ENCODE data around the gene TM9SF4. TPM values are rescaled to one million over a fixed set of nuclear protein-coding genes. Genes with fewer than 3 reads are reported as not detected.
A peak's percentile ranks its signal among the peaks of the same experiment; 100 is the strongest.

Gene TM9SF4
- total RNA-seq, 4 donors from 2014 or later = 15.9 to 49.0 (median 28.1) TPM

DNA sequence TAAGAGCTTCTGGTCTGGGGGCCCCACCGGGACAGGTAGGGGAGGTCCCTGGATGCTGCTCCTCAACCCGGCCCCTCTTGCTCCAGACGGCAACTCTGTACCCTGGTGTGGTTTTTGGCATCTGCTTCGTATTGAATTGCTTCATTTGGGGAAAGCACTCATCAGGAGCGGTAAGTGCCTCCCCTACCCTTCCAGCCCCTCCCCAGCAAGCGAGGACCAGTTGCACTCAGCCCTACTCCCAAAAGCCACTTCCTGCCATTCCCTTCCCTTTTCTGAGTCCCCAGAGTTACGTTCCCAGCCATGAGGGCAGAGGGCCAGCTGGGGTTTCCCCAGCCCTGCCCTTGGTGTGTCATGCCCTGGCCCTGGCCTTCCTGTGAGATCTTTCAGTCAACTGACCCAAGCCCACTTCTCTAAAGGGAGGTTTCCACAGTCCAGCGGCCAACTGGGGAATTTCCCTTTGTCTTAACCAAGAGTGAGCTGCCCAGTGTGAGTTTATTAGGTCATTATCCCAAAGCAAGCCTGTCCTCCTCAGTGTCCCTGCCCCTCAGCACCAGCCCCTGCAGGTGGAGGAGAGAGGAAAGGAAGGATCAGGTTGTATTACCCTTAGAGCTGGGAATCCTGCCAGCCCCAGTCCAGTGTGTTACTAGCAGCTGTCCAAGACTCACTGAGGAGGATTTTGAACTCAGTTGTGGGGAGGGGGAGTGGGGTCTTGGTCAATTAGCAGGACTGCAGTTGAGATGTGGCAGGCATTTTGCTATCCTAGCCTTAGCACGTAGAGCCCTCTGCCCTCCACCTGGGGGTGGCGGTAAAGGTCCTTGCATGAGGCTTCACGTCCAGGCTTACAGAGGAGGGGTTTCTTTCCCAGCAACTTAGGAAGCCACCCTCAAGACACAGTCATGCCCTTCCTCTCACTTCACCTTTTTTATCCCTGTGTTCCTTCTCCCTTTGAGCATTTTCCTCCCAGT, 45.8 kb downstream of the TM9SF4 start:
- Histone ChIP-seq H3K4me1 (no peaks in the 10 kb centered on the region), H3K36me3 (no peaks in the 10 kb centered on the region), H3K27me3 (no peaks in the 10 kb centered on the region), H3K4me3 (no peak overlapping the region), H3K9me3 (no peaks in the 10 kb centered on the region), H3K27ac (no peak overlapping the region)
- TF ChIP-seq POLR2A (IDR thresholded peaks at IDR 0.05) = no peak
- peak; percentile 1 to 41 (median 30) for TF ChIP-seq CTCF (IDR thresholded peaks at IDR 0.05)
- intact Hi-C loops (cut with DNase I; ENCODE audit: low total_unique reads) = no loop called here
- peak; percentile 64 to 68 for DNase-seq

DNA sequence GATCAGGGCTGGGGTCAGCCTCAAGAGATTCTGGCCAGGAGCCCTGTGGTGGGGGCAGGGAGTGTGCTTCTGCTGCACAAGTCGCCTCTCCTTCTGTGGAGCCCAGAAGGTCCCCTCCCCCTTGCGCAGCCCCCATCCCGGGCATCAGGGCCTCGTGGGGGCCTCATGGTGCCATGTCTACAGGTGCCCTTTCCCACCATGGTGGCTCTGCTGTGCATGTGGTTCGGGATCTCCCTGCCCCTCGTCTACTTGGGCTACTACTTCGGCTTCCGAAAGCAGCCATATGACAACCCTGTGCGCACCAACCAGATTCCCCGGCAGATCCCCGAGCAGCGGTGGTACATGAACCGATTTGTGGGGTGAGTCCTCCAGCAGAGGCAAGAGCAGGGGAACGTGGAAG, 48.1 kb downstream of the TM9SF4 start:
- Histone ChIP-seq H3K36me3 (no peaks in the 10 kb centered on the region), H3K4me3 (no peak overlapping the region), H3K27me3 (no peaks in the 10 kb centered on the region), H3K9me3 (no peaks in the 10 kb centered on the region), H3K27ac (no peak overlapping the region), H3K4me1 (no peaks in the 10 kb centered on the region)
- no peak for DNase-seq
- intact Hi-C loops (cut with DNase I; ENCODE audit: low total_unique reads) = no loop called here
- TF ChIP-seq CTCF (IDR thresholded peaks at IDR 0.05) = no peak
- TF ChIP-seq POLR2A (IDR thresholded peaks at IDR 0.05) = no peak

- Histone ChIP-seq H3K4me3 (no peak overlapping the region), H3K27me3 (no peaks in the 10 kb centered on the region), H3K9me3 (no peaks in the 10 kb centered on the region), H3K36me3 (no peaks in the 10 kb centered on the region), H3K27ac (no peak overlapping the region), H3K4me1 (no peaks in the 10 kb centered on the region)
- no peak for DNase-seq
- TF ChIP-seq CTCF (IDR thresholded peaks at IDR 0.05) = no peak
- no peak for TF ChIP-seq POLR2A (IDR thresholded peaks at IDR 0.05)
- intact Hi-C loops (cut with DNase I; ENCODE audit: low total_unique reads) = no loop called here
These were observed 48.8 kb downstream of the TM9SF4 start for GRCh38 chr20:32158351-32158750.

GRCh38 chr20:32158943-32159660, 49.6 kb downstream of the TM9SF4 start:
- no peaks in the 10 kb centered on the region for H3K4me1 ChIP-seq
- H3K27ac ChIP-seq = no peak overlapping the region
- no peak for TF ChIP-seq CTCF (IDR thresholded peaks at IDR 0.05)
- intact Hi-C loops (cut with DNase I; ENCODE audit: low total_unique reads) = no loop called here
- no peaks in the 10 kb centered on the region for H3K27me3 ChIP-seq
- no peaks in the 10 kb centered on the region for H3K9me3 ChIP-seq
- no peaks in the 10 kb centered on the region for H3K36me3 ChIP-seq
- no peak overlapping the region for H3K4me3 ChIP-seq
- no peak for DNase-seq

- no peak overlapping the region for H3K27ac ChIP-seq
- no peaks in the 10 kb centered on the region for H3K4me1 ChIP-seq
- intact Hi-C loops (cut with DNase I; ENCODE audit: low total_unique reads) = no loop called here
- no peaks in the 10 kb centered on the region for H3K9me3 ChIP-seq
- no peak overlapping the region for H3K4me3 ChIP-seq
- TF ChIP-seq POLR2A (IDR thresholded peaks at IDR 0.05) = no peak
- TF ChIP-seq CTCF (IDR thresholded peaks at IDR 0.05) = no peak
- H3K27me3 ChIP-seq = no peaks in the 10 kb centered on the region
- H3K36me3 ChIP-seq = no peaks in the 10 kb centered on the region
- no peak for DNase-seq
These were observed 50.3 kb downstream of the TM9SF4 start for GRCh38 chr20:32159766-32160221.

Data from uterus (tissue), 4 donors.